Measurements from ENCODE around the gene LRP3. TPM values are rescaled to one million over a fixed set of nuclear protein-coding genes. Genes with fewer than 3 reads are reported as not detected.

LRP3 gene
- total and polyA plus RNA-seq, 2 of the 13 experiments (the other 11 are each of a cell fraction or from before 2014, with no cell fraction given) = 17.6 to 51.6 TPM

GRCh38 chr19:33247441-33247819 is 53.3 kb downstream of the LRP3 start (continued):
- TF ChIP-seq ZNF318 (CRISPR knock-in tag; IDR thresholded peaks at IDR 0.05) (no peak), MEF2D (CRISPR knock-in tag; IDR thresholded peaks at IDR 0.05) (no peak), ZNF749 (CRISPR knock-in tag; IDR thresholded peaks at IDR 0.05; ENCODE audit: borderline replicate concordance) (no peak), ZBTB20 (CRISPR knock-in tag; IDR thresholded peaks at IDR 0.05; ENCODE audit: borderline replicate concordance, low read depth) (no peak), ZNF781 (CRISPR knock-in tag; IDR thresholded peaks at IDR 0.05; ENCODE audit: borderline replicate concordance, not compliant biosample characterization) (no peak), MAF1 (CRISPR knock-in tag; IDR thresholded peaks at IDR 0.05; ENCODE audit: borderline replicate concordance) (no peak), FOXP1 (IDR thresholded peaks at IDR 0.05) (no peak), FOXP1 (CRISPR knock-in tag; IDR thresholded peaks at IDR 0.05) (peak; percentile 40; the same call in 1 of the 2 replicates), TP53 (CRISPR knock-in tag; conservative IDR thresholded peaks at IDR 0.05) (no peak), LCORL (IDR thresholded peaks at IDR 0.05) (no peak), LCORL (CRISPR knock-in tag; IDR thresholded peaks at IDR 0.05) (peak; percentile 59), MAX (IDR thresholded peaks at IDR 0.05) (no peak), FLYWCH1 (CRISPR knock-in tag; IDR thresholded peaks at IDR 0.05) (no peak), SNAI1 (CRISPR knock-in tag; IDR thresholded peaks at IDR 0.05; ENCODE audit: borderline replicate concordance) (no peak), MAZ (IDR thresholded peaks at IDR 0.05; ENCODE audit: borderline replicate concordance, low read depth, low read length) (no peak), MAZ (CRISPR knock-in tag; IDR thresholded peaks at IDR 0.05; ENCODE audit: low read depth) (0 out of 2 replicates have a peak, but pooled peaks have one; percentile 61), NBN (conservative IDR thresholded peaks at IDR 0.05) (no peak), ZNF282 (IDR thresholded peaks at IDR 0.05; ENCODE audit: partially characterized antibody) (no peak), THAP9 (CRISPR knock-in tag; IDR thresholded peaks at IDR 0.05; ENCODE audit: borderline replicate concordance) (no peak), IKZF4 (CRISPR knock-in tag; IDR thresholded peaks at IDR 0.05; ENCODE audit: borderline replicate concordance, low read depth, not compliant biosample characterization) (no peak), GATA4 (IDR thresholded peaks at IDR 0.05; ENCODE audit: borderline replicate concordance, low read depth) (no peak), IKZF1 (IDR thresholded peaks at IDR 0.05) (no peak)
